ENCODE results near the gene GPRASP2.
"Not testable (repeated sequence)": the region's sequence is repeated elsewhere in the genome, so short reads cannot be mapped to it uniquely, and the experiment has no call there.

Gene GPRASP2

DNA sequence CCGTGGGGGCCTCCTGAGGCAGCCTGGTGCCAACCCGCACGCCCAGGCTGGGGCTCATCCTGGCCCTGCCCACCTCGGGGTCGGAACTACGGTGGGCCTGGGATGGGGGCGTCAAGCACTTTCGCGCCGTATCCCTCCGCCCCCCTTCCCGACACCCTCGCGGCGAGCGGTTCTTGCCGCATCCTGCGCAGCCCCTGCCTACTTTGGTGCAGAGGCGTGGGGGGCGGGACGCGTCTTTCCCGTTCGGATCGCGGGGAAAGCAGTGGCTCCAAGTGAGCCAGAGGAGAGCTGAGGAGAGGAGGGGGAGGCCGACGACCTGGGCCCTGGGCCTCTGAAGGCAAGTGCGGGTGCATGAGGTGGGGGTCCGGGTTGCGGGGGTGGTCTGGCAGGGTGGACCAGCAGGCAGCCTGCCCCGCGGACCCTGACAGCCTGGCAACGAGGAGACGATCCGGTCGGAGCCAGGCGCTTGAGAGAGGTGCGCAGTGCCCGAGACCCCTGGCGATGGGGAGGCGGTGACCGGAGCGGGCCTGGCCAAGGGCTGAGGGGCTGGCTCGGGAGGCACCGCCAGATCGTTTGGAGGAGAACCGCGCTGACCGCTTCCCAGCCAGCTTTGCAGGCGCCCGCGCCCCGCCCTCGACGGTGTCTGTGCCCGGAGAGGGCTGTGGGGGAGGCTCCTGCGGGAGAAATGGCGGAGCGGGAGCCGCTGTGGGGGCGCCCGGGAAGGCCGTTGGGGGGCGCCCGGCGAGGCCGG lies at the start of gene GPRASP2:
GPRASP2 (plus strand) TSS at position 233 of the 751 bp plus-strand sequence. CDS start 2,422 bp downstream, outside the sequence.
- no peak for DNase-seq

DNA sequence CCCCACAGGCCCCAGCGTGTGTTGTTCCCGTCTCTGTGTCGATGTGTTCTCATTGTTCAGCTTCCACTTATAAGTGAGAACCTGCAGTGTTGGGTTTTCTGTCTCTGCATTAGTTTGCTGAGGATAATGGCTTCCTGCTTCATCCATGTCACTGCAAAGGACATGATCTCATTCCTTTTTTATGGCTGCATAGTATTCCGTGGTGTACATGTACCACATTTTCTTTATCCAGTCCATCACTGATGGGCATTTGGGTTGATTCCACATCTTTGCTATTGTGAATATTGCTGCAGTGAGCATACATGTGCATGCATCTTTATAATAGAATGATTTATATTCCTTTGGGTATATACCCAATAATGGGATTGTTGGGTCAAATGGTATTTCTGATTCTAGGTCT lies 48.4 kb upstream of the GPRASP2 start:
- DNase-seq = not testable (repeated sequence)

DNA sequence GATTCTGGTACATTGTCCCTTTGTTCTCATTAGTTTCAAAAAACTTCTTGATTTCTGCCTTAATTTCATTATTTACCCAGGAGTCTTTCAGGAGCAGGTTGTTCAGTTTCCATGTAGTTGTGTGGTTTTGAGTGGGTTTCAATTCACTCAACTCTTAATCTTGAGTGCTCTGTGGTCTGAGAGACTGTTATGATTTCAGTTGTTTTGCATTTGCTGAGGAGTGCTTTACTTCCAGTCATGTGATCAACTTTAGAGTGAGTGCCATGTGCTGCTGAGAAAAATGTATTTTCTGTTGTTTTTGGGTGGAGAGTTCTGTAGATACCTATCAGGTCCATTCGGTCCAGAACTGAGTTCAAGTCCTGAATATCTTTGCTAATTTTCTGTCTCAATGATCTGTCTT lies 45.2 kb upstream of the GPRASP2 start:
- not testable (repeated sequence) for DNase-seq

DNA sequence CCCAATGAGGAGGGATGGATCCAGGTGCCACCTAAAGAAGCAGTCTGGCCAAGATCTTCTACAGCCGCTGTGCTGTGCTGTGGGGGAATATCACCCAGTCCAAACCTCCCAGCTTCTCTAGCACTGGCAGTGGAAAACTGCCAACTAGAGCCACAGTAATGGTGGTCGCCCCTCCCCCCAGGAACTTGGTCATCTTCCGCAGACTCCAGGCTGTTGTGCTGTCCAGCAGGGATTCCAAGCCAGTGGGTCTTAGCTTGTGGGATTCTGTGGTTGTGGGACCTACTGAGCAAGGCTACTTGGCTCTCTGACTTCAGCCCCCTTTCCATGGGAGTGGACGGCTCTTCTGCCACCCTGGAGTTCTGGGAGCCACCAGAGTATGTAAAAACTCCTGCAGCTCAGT lies 42.7 kb upstream of the GPRASP2 start:
- DNase-seq = no peak

DNA sequence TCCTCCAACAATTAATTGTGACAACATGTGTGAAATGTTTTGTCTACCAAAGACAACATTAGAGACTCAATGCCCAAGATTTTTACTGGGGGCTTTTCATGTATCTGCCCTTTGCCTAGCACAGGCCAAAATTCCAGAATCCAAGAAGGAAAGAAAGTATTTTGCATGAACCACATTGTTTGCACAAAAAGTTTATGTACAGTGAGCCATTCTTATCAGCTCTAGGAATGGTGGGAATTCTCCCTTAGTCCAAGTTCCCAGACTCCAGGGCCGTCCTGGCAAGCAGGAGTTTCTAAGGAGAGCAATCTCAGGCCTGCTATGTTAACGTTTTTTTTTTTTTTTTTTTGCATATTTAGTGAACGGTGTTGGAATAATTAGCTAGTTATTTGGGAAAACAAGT lies 39.4 kb upstream of the GPRASP2 start:
- no peak for DNase-seq

- DNase-seq = not testable (repeated sequence)
These were observed 34.8 kb upstream of the GPRASP2 start for GRCh38 chrX:102677479-102677878.

DNA sequence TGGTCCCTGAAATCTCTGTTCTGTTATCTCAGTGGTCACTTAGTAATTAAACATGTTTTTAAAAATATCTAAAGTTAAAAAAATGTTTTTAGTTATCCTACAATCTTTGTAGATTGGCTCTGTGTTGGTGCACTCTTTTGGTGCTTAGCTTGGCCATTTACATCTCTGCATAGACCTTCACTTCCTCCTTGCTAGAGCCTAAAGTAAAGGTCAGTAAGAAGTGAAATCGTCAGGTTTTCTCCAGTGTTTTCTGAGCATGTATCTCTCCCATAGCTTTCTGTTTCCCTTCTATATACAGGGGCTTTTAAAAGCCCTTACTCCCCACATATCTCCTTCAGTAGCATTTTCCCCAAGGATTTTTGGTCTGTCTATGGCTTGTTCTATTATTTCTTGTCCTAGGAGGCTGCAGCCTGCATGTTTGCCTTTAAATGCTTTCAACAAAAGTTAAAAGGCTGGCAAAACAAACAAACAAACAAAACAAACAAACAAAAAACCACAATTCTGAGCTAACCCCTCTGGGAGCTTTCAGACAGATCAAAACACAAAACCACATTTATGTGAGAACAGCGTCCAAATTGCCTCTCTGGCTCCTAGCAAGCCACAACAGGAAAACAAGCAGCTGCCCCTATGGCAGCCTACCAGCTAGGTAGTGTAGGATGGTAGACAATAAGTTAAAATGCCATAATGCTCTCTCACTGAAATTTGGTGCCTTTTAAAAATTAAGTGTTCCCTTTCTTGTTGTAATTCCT lies 27.3 kb upstream of the GPRASP2 start:
- DNase-seq = no peak

GRCh38 chrX:102694749-102695148 lies 17.5 kb upstream of the GPRASP2 start:
- DNase-seq = no peak

DNA sequence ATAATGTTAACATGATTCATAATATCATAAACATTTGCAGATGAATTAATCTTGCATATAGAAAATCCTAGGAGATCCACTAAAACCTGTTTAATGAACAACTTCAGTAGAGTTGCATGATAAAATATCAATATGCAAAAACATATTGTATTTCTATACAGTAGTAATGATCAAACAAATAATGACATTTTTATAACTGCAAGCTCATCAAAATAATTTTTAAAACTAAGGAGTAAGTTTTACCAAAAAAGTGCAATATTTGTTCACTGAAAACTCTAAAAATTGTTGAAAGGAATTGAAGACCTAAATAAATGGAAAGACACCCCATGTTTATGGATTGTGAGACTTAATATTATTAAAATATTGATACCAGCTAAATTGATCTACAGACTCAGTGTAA lies 15.9 kb upstream of the GPRASP2 start:
- no peak for DNase-seq

DNA sequence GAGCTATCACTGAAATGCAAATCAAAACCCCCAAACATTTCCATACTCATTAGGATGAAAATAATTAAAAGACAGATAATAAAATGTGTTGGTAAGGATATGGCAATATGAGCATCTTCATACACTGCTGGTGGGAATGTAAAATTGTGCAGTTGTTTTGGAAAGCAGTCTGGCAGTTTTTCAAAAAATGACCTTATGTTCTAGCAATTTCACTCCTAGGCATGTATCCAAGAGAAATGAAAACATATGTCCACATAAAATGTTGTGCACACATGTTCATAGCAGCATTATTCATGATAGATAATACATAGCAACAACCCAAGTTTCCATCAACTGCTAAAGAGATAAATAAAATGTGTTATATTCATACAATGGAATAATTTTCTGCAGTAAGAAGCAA lies 14.8 kb upstream of the GPRASP2 start:
- DNase-seq = no peak

GRCh38 chrX:102708900-102709299 lies 3.3 kb upstream of the GPRASP2 start:
- peak; percentile 5 for DNase-seq

DNA sequence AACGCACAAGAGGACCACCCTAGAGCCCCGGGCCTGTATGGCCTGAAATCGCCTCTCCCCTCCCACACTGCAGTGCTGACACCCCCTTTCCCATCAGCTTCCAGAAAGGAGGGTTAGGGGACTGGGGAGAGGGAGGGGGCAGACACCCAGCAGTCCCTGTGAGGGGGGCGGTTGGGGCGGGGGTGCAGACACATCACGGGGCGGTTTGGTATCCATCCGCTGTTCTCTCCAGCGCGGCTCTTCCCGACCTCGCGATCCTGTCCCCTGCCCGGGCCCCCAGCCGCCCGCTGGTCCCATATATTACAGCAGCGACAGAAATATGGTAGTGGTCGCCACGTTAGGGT lies 404 bp upstream of the GPRASP2 start:
- DNase-seq = no peak

GRCh38 chrX:102712981-102713625 lies 855 bp downstream of the GPRASP2 start:
- peak; percentile 56 for DNase-seq

DNA sequence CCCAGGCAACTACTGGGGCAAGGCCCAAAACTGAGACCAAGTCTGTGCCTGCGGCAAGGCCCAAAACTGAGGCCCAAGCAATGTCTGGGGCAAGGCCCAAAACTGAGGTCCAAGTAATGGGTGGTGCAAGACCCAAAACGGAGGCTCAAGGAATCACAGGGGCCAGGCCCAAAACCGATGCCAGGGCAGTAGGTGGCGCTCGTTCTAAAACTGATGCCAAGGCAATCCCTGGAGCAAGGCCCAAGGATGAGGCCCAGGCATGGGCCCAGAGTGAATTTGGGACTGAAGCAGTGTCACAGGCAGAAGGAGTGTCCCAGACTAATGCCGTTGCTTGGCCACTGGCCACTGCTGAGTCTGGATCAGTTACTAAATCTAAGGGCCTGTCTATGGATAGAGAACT lies 2.7 kb downstream of the GPRASP2 start:
- DNase-seq = no peak

DNA sequence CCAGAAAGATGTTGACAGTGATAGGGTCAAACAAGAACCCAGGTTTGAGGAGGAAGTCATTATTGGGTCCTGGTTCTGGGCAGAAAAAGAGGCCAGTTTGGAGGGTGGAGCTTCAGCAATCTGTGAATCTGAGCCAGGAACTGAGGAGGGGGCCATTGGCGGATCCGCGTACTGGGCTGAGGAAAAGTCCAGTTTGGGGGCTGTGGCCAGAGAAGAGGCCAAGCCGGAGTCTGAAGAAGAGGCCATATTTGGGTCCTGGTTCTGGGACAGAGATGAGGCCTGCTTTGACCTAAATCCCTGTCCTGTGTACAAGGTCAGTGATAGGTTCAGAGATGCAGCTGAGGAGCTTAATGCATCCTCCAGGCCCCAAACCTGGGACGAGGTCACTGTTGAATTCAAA lies 3.7 kb downstream of the GPRASP2 start:
- no peak for DNase-seq

DNA sequence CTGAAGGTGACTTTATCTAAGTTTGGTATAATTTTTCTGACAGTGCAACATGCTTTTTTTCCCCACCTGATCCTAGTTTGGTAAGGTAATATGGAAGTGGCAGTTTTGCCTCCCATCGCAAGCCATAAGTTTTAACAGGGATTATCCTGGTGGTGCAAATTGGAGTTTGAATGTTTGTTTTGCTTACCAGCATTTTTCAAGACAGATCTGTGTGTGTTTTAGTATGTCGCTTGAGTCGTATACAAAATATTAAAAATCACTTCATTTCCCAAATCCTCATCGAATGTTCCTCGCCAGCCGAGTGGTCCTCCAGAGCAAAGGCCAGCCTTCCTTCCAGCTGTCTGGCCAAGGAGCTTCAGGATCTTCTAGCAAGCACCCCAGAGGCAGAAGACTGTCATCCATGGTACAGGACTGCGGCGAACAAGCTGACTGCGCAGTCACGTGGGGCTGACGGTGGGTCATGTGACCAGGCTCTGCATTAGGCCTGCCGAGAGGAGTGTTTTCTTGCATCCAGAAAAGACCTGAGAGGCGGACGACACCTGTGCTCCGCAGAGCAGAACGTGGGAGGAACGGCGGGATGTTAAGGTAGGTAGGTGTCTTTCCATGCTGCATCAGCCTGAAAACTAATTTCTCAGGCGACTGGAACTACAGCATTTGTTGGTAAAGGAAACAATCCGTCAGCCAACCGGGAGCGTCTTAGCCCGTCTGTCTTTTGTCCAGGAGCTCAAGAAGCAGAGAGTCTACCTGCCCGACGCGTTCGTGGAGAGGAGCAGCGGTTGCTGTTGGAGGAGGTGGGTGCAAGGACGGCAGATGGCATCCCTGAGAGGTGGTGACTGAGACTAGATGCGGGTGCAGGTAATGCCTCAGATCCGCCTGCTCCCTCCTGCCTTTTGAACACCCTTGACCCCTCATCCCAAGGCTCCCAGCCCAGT lies 8.3 kb downstream of the GPRASP2 start, which contains the start of gene GPRASP3:
GPRASP3 (plus strand) TSS at position 507 of the 932 bp plus-strand sequence. CDS start 28,253 bp downstream, outside the sequence.
- DNase-seq = peak; percentile 42

- DNase-seq = not testable (repeated sequence)
These were observed 8.9 kb downstream of the GPRASP2 start for GRCh38 chrX:102721169-102721506.

DNA sequence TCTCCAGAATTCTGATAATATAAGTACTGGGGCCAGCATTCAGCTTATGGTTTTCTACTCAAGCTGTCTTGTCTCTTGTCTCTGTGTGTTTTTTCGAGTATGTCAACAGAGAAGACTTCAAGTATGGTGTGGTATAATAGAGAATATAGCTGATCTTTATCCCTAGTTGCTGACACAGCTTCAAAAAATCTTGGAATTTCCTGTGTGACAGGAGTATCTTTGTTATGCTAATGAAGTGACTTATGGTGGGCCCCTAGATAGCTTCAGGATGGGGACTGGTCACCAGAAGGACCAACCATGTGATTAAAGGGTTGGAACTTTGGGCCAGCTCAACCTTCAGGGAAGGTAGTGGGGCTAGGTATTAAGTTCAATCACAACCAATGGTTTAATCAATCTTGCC lies 11.2 kb downstream of the GPRASP2 start:
- no peak for DNase-seq

DNA sequence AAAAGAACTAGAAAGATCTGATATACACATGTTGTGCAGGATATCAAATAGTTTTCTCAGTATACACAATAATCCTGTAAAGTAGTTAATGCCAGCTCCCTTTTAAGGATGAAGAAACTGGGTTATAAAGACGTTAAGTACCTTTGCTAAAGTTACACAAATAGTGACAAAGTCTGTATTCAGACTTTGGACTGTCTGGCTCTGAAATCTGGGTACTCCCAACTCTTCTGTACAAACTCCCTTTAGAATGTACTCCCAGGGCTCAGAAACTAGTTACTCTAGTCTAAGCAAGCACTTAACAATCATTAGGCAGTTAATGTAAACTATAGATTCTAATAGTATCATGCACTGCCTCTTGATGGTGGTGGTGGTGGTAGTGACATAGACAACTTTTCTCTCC lies 15.5 kb downstream of the GPRASP2 start:
- DNase-seq = no peak

DNA sequence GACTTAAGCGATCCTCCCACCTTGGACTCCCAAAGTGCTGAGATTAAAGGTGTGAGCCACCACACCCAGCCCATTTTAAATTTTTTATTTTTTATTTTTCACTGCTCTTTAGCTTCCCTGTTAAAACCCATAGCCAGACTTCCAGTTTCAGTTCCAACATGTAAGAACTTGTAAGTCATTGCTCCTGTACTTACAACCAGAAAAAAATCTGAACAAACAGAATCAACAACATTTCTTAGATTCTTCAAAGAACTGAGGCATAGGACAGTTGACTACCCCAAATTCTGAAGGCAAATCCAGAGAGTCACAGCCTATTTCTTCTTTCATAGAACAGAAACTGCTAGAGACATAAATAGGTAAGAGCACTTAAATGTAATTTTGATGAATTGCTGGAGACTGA lies 16.4 kb downstream of the GPRASP2 start:
- no peak for DNase-seq

GRCh38 chrX:102739657-102740056 lies 27.4 kb downstream of the GPRASP2 start:
- no peak for DNase-seq

- DNase-seq = no peak
These were observed 32.1 kb downstream of the GPRASP2 start for GRCh38 chrX:102744307-102744706.

DNA sequence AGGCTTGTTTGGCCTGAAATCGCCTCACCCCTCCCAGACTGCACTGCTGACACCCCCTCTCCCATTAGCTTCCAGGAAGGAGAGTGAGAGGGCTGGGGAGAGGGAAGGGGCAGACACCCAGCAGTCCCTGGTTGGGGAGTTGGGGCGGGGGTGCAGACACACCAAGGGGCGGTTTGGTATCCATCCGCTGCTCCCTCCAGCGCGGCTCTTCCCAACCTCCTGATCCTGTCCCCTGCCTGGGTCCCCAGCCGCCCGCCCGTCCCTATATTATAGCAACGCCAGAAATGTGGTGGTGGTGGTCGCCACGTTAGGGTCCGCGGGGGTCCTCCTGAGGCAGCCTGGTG lies 33.2 kb downstream of the GPRASP2 start:
- DNase-seq = no peak

Measured in NCI-H526 treated with DMSO at 0.1 percent for 48 hours (cell line).